ENCODE results near the gene NFYC.

GRCh38 chr1:40745176-40745575 is 53.7 kb downstream of the NFYC start:
- TF ChIP-seq GATA3 (IDR thresholded peaks at IDR 0.05; ENCODE audit: low read depth, low read length) (no peak), GATA2 (IDR thresholded peaks at IDR 0.05; ENCODE audit: low read depth, low read length) (no peak)

Data from SH-SY5Y (cell line).